Skin epidermis (tissue), 12 donors: ENCODE measurements around the gene TSPAN15.
"Not testable (repeated sequence)": the region's sequence is repeated elsewhere in the genome, so short reads cannot be mapped to it uniquely, and the experiment has no call there.

Source experiments
- H3K27ac ChIP-seq, 21 experiments: fragments of 200-600 bp; sonication (generic) in 11 of 21; one replicate each; pipeline ENCODE4 v1.5.0; 2020; ENCODE audit warnings: mild to moderate bottlenecking in 3 of 21, inconsistent platforms in 2 of 21, moderate library complexity in 2 of 21
- H3K4me3 ChIP-seq, 7 experiments: fragments of 200-600 bp; sonication (generic) in 2 of 7; one replicate each; pipeline ENCODE4 v1.5.0; 2020; ENCODE audit warnings: inconsistent platforms in 2 of 7, mild to moderate bottlenecking in 2 of 7, moderate library complexity in 1 of 7

The TSPAN15 gene

GRCh38 chr10:69512901-69513300, 61.6 kb downstream of the TSPAN15 start:
- Histone ChIP-seq H3K27ac (no peak overlapping the region), H3K4me3 (no peak overlapping the region)

- Histone ChIP-seq H3K27ac (no peak overlapping the region), H3K4me3 (no peak overlapping the region)
Observed at GRCh38 chr10:69513617-69514016, 62.4 kb downstream of the TSPAN15 start.

GRCh38 chr10:69515699-69516259, 64.5 kb downstream of the TSPAN15 start:
- H3K27ac ChIP-seq, result no peak overlapping the region
- H3K4me3 ChIP-seq, result no peak overlapping the region

DNA sequence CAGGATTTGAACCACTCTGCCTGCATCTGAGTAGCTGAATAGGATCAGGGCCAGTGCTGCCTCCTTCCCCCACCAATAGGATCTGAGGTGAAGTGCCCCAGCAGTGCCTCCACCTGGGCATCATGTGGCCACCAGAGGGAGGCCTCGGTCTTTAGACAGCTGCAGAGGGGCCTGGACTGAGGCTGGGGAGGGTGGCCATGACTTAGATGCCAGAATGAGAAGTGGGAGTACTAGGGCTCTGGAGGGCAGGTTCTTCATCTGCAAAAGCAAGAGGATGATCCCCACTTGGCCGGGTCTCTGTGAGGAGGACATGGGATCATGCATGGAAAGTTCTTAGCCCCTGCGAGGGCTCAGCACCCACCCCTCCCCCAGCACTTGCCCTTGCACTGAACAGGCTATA, 65.1 kb downstream of the TSPAN15 start:
- Histone ChIP-seq H3K27ac (no peak overlapping the region), H3K4me3 (no peak overlapping the region)

GRCh38 chr10:69516796-69517195, 65.5 kb downstream of the TSPAN15 start:
- no peak overlapping the region for H3K27ac ChIP-seq
- no peak overlapping the region for H3K4me3 ChIP-seq

GRCh38 chr10:69517271-69517848, 66.1 kb downstream of the TSPAN15 start:
- Histone ChIP-seq H3K27ac (no peak overlapping the region), H3K4me3 (no peak overlapping the region)

DNA sequence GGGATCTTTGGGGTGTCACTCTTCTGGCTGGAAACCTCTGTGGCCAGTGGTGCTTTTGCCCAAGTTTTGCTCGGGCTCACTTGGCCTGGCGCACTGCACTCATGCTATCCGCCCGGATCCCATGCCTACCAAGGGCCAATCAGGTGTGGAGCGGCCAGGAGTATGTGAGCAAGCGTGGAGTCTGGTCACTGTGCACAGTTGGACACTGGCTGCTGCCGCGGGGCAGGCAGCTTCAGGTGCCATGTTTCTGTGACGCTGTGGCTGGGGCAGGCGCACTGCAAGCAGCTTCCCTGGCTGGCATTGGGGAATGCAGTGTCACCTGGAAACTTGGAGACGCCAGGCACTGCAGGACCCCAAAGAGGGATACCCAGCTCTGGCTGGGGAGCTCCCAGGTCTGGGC, 76.7 kb downstream of the TSPAN15 start:
- no peak overlapping the region for H3K4me3 ChIP-seq
- no peak overlapping the region for H3K27ac ChIP-seq

DNA sequence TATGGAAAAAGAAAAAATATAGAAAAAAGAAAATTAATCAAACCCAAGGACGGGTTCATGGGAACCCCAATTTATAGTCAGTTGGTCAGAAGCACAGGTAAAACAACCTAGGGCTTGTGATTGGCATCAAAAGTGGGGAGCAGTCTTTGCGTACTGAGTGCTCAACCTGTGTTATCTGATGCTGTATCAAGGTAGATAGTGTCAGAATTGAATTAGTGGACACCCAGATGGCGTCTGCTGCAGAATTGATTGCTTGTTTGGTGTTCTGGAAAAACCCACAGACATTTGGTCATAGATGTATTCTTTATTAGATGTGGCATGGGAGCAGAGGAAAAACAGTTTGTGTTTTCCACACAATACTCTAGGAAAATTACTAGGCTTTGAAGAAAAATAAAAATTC, 82.4 kb downstream of the TSPAN15 start:
- Histone ChIP-seq H3K27ac (no peak overlapping the region), H3K4me3 (no peak overlapping the region)

GRCh38 chr10:69536521-69536920, 85.3 kb downstream of the TSPAN15 start:
- H3K4me3 ChIP-seq, H3K27ac ChIP-seq: not testable (repeated sequence)

DNA sequence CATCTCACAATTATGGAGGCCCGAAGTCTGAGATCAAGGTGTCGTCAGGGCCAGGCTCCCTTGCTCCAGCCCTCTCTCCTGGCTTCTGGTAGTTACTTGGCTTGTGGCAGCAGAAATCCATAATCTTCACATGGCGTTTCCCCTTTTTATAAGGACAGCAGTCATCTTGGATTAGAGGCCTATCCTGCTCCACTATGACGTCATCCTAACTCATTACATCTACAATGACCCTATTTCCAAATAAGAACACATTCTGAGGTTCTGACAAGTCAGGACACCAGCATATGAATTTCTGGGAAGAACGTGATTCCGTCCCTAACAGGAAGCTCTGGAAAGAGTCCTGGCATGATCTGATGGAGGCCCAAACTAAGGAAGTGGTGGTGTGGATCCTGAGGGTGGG, 86.2 kb downstream of the TSPAN15 start:
- Histone ChIP-seq H3K4me3 (no peak overlapping the region), H3K27ac (no peak overlapping the region)

DNA sequence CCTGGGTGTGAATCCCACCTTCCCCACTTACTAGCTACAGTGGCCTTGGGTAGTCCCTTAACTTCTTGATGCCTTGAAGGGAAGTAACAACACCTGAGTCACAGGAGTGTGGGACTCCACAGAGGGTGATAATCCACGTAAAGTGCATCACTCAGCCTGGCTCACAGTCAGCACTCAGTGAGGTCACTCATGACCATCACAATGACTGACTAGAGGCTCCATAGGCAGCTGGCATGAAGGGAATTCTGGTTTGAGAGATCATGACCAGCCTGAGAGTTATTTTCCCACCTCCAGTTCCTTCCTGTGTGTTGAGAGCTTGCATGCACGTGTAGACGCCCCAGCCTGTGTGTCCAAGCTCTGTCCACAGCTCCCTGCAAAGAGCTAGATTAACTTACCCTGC, 87.2 kb downstream of the TSPAN15 start:
- Histone ChIP-seq H3K4me3 (no peak overlapping the region), H3K27ac (no peak overlapping the region)

- H3K4me3 ChIP-seq, result no peak overlapping the region
- H3K27ac ChIP-seq, result no peak overlapping the region
Observed at GRCh38 chr10:69541463-69541862, 90.2 kb downstream of the TSPAN15 start.

DNA sequence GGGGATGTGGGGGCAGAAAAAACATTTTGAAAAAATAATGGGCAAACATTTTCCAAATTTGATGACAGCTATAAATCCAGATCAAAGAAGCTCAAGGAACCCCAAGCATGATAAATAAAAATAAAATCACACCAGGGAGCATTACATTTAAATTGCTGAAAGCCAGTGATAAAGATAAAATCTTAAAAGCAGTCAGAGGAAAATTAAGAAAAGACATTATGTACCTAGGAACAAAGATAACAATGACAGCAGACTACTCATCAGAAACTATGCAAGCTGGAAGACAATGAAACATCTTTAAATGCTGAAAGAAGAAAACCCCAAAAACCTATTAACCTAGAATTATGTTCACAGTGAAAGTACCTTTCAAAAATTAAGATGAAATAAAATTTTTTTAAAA, 98.7 kb downstream of the TSPAN15 start:
- no peak overlapping the region for H3K4me3 ChIP-seq
- H3K27ac ChIP-seq, result no peak overlapping the region

- Histone ChIP-seq H3K27ac (no peak overlapping the region), H3K4me3 (no peak overlapping the region)
Observed at GRCh38 chr10:69552268-69552667, 101.0 kb downstream of the TSPAN15 start.

- no peak overlapping the region for H3K27ac ChIP-seq
- H3K4me3 ChIP-seq, result no peak overlapping the region
Observed at GRCh38 chr10:69553328-69553727, 102.1 kb downstream of the TSPAN15 start.

- no peak overlapping the region for H3K27ac ChIP-seq
Observed at GRCh38 chr10:69554611-69555010, 103.3 kb downstream of the TSPAN15 start.

More at GRCh38 chr10:69554611-69555010, 103.3 kb downstream of the TSPAN15 start:
- no peak overlapping the region for H3K4me3 ChIP-seq
